Endothelial cell (in vitro differentiated cells): ENCODE data around the gene ZNF35. TPM values are rescaled to one million over a fixed set of nuclear protein-coding genes. Genes with fewer than 3 reads are reported as not detected.

Source experiments
- DNase-seq: peaks from one replicate; pipeline ENCODE4 v3.0.0; 2021; ENCODE audit warnings: low spot score
- H3K27ac Mint-ChIP-seq: one replicate; pipeline ENCODE4 v1.8.0; 2021; ENCODE audit warnings: mixed read lengths, inconsistent platforms; ENCODE audit not compliant: unreplicated experiment
- H3K27me3 Mint-ChIP-seq: one replicate; pipeline ENCODE4 v1.8.0; 2021; ENCODE audit warnings: mild to moderate bottlenecking, moderate library complexity, mixed read lengths, inconsistent platforms; ENCODE audit not compliant: unreplicated experiment
- H3K36me3 Mint-ChIP-seq: one replicate; pipeline ENCODE4 v1.8.0; 2021; ENCODE audit warnings: mild to moderate bottlenecking, low read depth, mixed read lengths, inconsistent platforms; ENCODE audit not compliant: unreplicated experiment
- H3K4me1 Mint-ChIP-seq: one replicate; pipeline ENCODE4 v1.8.0; 2021; ENCODE audit warnings: mild to moderate bottlenecking, mixed read lengths, inconsistent platforms; ENCODE audit not compliant: unreplicated experiment
- H3K4me3 Mint-ChIP-seq: one replicate; pipeline ENCODE4 v1.8.0; 2021; ENCODE audit warnings: mild to moderate bottlenecking, mixed read lengths, inconsistent platforms; ENCODE audit not compliant: unreplicated experiment
- H3K9me3 Mint-ChIP-seq: one replicate; pipeline ENCODE4 v1.8.0; 2021; ENCODE audit warnings: mixed read lengths, inconsistent platforms; ENCODE audit not compliant: unreplicated experiment
- CTCF ChIP-seq: fragments of 200-600 bp; sonication (generic); IDR thresholded peaks from one replicate; pipeline ENCODE4 v1.5.0; 2021; ENCODE audit warnings: antibody characterized with exemption; ENCODE audit not compliant: unreplicated experiment
- long read RNA-seq: library from polyadenylated mRNA; unstranded; transcript quantifications from one replicate; pipeline ENCODE4 v2.0.0, GENCODE V29; 2020; ENCODE audit not compliant: unreplicated experiment
- total RNA-seq: library from RNA; stranded (reverse); fragmentation: NEBNext Ultra II Directional; extraction: Animal tissue kit (Norgen Biotek cat#: 25700); gene quantifications from one replicate; pipeline ENCODE4 v1.2.1, GENCODE V29; 2021; ENCODE audit not compliant: unreplicated experiment

Gene ZNF35
- 29.1 TPM for total RNA-seq
- long read RNA-seq, partial matches to known transcripts, result 2 of 14 reads
- long read RNA-seq, other reads (novel, unspliced or antisense), result 3 of 14 reads

GRCh38 chr3:44648564-44649229, at the start of gene ZNF35:
Gene ZNF35 (plus strand): TSS chr3:44648732. CDS start chr3:44651068, 2,336 bp downstream.
- DNase-seq, result peak; percentile 87
- TF ChIP-seq CTCF, result no peak
- Mint-ChIP-seq H3K9me3 (no peaks in the 10 kb centered on the region), H3K36me3 (peaks cover 26% of the 10 kb centered on the region), H3K27ac (peak within 1 kb of the TSS; percentile 96), H3K4me3 (peak within 1 kb of the TSS; percentile 96), H3K4me1 (peaks cover 10% of the 10 kb centered on the region), H3K27me3 (no peaks in the 10 kb centered on the region)

DNA sequence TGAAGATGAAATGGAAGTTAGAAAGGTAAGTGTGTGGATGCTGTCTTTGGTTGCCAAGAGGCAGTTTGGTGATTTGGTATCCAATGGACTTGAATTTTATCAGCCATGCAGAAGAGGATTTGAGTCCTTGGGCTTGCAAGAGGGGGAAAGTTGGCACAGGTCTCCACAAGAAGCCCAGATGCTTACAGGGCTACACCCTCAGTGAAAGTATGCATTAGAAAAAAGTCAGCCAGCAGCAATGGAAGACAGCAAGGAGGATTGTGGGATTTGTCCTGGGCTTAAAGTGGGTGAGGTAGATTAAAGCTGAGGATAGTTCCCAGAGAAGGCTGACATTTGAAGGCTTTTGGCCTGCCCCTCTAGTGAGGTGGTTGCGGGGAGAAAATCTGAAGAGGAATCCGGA, 46.8 kb upstream of the ZNF35 start:
- Mint-ChIP-seq H3K4me1 (no peaks in the 10 kb centered on the region), H3K9me3 (no peaks in the 10 kb centered on the region), H3K27me3 (no peaks in the 10 kb centered on the region), H3K4me3 (peak overlapping the region; percentile 43), H3K36me3 (peaks cover 22% of the 10 kb centered on the region), H3K27ac (no peak overlapping the region)
- TF ChIP-seq CTCF, result no peak
- no peak for DNase-seq

GRCh38 chr3:44612678-44613077, 35.9 kb upstream of the ZNF35 start:
- Mint-ChIP-seq H3K27ac (no peak overlapping the region), H3K4me3 (no peak overlapping the region), H3K9me3 (no peaks in the 10 kb centered on the region), H3K4me1 (no peaks in the 10 kb centered on the region), H3K36me3 (no peaks in the 10 kb centered on the region), H3K27me3 (no peaks in the 10 kb centered on the region)
- no peak for TF ChIP-seq CTCF
- no peak for DNase-seq

GRCh38 chr3:44624749-44625480, 23.6 kb upstream of the ZNF35 start, which contains the start of gene ZNF197:
Gene ZNF197 (plus strand): TSS chr3:44625036. CDS start chr3:44629155, 4,119 bp downstream.
- no peaks in the 10 kb centered on the region for H3K9me3 Mint-ChIP-seq
- TF ChIP-seq CTCF, result no peak

DNA sequence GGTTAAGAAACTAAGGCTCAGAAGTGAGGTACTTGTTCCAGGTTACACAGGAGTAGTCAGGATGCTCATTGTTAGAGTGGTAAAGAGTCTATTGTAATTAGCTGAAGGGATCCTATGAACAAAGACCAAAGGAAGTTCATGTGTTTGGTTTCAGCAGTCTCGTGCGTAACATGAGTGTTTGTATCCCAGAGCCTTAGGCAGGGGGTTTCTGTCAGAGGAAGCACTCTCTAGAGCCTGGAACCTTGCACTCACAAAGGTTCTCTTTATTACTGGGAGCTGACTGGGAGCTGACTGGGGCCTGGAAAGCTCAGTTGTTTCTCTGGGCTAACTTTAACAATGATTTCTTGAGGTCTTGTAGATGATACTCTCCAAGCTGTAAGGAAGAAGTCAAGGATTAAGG, 19.8 kb upstream of the ZNF35 start:
- TF ChIP-seq CTCF, result no peak
- peaks cover 52% of the 10 kb centered on the region for H3K4me1 Mint-ChIP-seq
- H3K9me3 Mint-ChIP-seq, result no peaks in the 10 kb centered on the region

More at GRCh38 chr3:44624749-44625480, 23.6 kb upstream of the ZNF35 start, which contains the start of gene ZNF197:
- peaks cover 13% of the 10 kb centered on the region for H3K36me3 Mint-ChIP-seq
- H3K4me3 Mint-ChIP-seq, result peak within 1 kb of the TSS; percentile 92
- peaks cover 34% of the 10 kb centered on the region for H3K4me1 Mint-ChIP-seq
- peak; percentile 70 for DNase-seq
- H3K27me3 Mint-ChIP-seq, result no peaks in the 10 kb centered on the region
- H3K27ac Mint-ChIP-seq, result peak within 1 kb of the TSS; percentile 86

More for the DNA sequence above, 19.8 kb upstream of the ZNF35 start:
- peaks cover 37% of the 10 kb centered on the region for H3K36me3 Mint-ChIP-seq
- peak overlapping the region; percentile 83 for H3K27ac Mint-ChIP-seq
- DNase-seq, result no peak
- no peak overlapping the region for H3K4me3 Mint-ChIP-seq
- H3K27me3 Mint-ChIP-seq, result no peaks in the 10 kb centered on the region
